ENCODE measurements around the gene NOL4L.

NOL4L gene

DNA sequence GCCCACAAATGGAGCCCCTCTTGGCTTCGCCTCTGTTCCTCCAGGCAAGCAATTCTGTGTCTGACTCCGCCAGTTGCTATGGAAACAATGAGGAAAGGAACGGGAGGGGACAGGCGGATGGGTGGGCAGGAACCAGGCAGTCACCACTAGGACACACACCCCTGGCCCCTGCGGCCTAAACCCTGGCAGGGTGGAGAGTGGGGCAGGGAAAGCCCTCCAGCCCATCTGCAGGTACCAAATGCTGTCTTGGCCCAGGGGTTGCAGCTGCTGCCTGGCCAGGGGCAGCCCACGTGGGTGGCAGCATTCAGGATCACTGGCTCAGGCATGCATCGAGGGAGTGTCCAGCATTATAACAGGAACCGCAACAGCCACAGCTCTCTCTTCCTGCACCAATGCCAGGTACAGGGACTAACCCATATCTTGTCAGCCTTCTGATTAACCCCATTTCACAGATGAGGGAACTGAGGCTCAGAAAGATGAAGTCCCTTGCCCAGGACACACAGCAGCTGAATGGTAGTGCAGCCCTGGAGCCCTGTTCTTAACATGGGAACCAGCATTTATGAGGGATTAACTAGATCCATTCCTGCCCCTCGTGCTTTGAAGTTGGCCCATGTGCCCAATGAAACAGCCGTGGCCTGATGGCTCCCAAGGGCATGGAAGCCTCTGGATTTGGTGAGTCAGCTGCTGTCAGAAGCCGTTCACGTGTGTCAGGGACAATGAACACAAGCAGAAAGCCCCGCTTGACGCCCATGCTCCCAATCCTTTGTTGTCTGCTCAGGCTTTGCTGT lies 66.3 kb downstream of the NOL4L start:
- TF ChIP-seq, protein P1, sequence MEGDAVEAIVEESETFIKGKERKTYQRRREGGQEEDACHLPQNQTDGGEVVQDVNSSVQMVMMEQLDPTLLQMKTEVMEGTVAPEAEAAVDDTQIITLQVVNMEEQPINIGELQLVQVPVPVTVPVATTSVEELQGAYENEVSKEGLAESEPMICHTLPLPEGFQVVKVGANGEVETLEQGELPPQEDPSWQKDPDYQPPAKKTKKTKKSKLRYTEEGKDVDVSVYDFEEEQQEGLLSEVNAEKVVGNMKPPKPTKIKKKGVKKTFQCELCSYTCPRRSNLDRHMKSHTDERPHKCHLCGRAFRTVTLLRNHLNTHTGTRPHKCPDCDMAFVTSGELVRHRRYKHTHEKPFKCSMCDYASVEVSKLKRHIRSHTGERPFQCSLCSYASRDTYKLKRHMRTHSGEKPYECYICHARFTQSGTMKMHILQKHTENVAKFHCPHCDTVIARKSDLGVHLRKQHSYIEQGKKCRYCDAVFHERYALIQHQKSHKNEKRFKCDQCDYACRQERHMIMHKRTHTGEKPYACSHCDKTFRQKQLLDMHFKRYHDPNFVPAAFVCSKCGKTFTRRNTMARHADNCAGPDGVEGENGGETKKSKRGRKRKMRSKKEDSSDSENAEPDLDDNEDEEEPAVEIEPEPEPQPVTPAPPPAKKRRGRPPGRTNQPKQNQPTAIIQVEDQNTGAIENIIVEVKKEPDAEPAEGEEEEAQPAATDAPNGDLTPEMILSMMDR (IDR thresholded peaks at IDR 0.05; ENCODE audit: insufficient read depth, low read depth, low read length, missing control alignments) = no peak

GRCh38 chr20:32517914-32518592 lies 67.1 kb downstream of the NOL4L start:
- DNase-seq (ENCODE audit: low read depth) = no peak
- H3K4me3 ChIP-seq (ENCODE audit: low read depth, low read length) = no peak overlapping the region
- TF ChIP-seq, protein P1 (IDR thresholded peaks at IDR 0.05; ENCODE audit: insufficient read depth, low read depth, low read length, missing control alignments) = no peak

More for the DNA sequence above, 66.3 kb downstream of the NOL4L start:
- no peak for DNase-seq (ENCODE audit: low read depth)
- H3K4me3 ChIP-seq (ENCODE audit: low read depth, low read length) = no peak overlapping the region

DNA sequence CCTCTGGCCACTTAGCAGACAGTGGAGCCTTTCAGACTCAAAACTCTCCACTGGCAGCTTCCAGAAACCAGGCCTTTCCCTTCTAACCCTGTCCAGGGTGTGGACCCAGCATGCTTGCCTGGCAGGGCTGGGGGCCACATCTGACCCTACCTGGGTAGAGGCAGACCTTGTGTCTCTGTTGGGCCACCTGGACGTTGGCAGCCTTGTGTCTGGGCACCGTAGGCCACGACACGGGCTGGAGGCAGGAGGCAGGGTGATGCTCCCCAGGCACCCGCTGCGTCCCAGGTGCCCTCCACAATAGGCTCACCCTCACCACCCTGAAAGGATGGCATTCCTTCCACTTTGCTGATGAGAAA lies 67.6 kb downstream of the NOL4L start:
- no peak for DNase-seq (ENCODE audit: low read depth)
- TF ChIP-seq, protein P1 (IDR thresholded peaks at IDR 0.05; ENCODE audit: insufficient read depth, low read depth, low read length, missing control alignments) = no peak

DNA sequence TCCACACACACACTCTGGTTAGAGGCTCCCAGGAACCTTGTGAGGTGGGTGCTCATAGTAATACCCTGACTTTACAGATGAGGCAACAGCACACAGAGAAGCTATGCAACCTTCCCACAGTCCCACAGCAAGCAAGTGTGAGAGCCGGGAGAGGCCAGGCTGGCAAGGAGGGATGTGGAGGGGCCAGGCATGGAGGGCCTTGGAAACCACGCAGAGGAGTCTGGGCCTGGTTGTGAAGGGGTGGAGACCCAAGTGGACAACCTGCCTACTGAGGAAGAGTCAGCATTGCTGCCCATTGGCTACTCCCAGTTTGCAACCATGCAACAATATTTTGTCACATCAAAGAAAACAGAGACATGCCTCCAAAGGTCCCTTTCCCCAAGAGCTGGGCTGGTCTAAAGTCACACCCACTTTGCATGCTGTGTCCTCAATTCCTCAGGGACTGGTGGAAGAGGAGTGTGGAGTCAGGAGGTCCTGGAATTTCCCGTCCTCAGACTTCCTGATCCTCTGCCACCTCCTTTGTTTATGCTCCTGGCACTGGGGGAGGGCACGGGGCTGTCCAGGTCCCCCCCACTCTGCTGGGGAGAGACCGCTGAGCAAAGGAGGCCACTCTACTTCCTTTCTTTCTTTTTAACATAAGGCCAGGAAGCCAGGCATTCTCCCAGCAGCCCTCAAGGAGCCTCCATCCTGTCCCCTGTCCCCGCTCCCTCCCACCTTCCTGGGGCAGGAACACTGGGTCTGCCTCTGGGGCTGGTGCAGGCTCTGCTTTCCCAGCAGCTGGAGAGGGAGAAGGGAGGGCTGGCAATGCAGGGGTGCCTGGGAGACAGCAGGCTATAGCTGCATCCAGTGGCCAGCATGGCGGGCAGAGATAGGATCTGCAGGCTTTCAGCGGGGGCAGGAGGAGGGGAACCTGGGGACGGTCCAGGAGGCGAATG lies 68.3 kb downstream of the NOL4L start:
- no peak overlapping the region for H3K4me3 ChIP-seq (ENCODE audit: low read depth, low read length)
- TF ChIP-seq, protein P1 (IDR thresholded peaks at IDR 0.05; ENCODE audit: insufficient read depth, low read depth, low read length, missing control alignments) = no peak
- DNase-seq (ENCODE audit: low read depth) = no peak

More for the DNA sequence above, 67.6 kb downstream of the NOL4L start:
- no peak overlapping the region for H3K4me3 ChIP-seq (ENCODE audit: low read depth, low read length)

- TF ChIP-seq, protein P1 (IDR thresholded peaks at IDR 0.05; ENCODE audit: insufficient read depth, low read depth, low read length, missing control alignments) = no peak
- no peak for DNase-seq (ENCODE audit: low read depth)
Observed at GRCh38 chr20:32515631-32516101, 69.5 kb downstream of the NOL4L start.

GRCh38 chr20:32514760-32515159 lies 70.4 kb downstream of the NOL4L start:
- no peak overlapping the region for H3K4me3 ChIP-seq (ENCODE audit: low read depth, low read length)
- TF ChIP-seq, protein P1 (IDR thresholded peaks at IDR 0.05; ENCODE audit: insufficient read depth, low read depth, low read length, missing control alignments) = no peak
- DNase-seq (ENCODE audit: low read depth) = no peak

More at GRCh38 chr20:32515631-32516101, 69.5 kb downstream of the NOL4L start:
- H3K4me3 ChIP-seq (ENCODE audit: low read depth, low read length) = no peak overlapping the region
